HCT116 (cell line): ENCODE results near the gene AOPEP.

Source experiments
- CBX3 ChIP-seq: IDR thresholded peaks from 2 replicates; pipeline ENCODE4 v1.6.1; 2012; ENCODE audit warnings: low read depth
- CTCF ChIP-seq, 3 experiments: fragments of 200-600 bp in 1 of 3; sonication (generic) in 1 of 3; IDR thresholded peaks in 2 of 3; conservative IDR thresholded peaks in 1 of 3; 2 replicates each; pipeline ENCODE4 v1.5.1; 2012 to 2017; ENCODE audit warnings: low read depth in 2 of 3, low read length in 2 of 3, antibody characterized with exemption in 1 of 3, borderline replicate concordance in 1 of 3, control low read depth in 1 of 3, mild to moderate bottlenecking in 1 of 3, mixed read lengths in 1 of 3, mixed run types in 1 of 3, moderate library complexity in 1 of 3; ENCODE audit not compliant: insufficient read depth in 1 of 3
- EZH2 ChIP-seq: fragments of 200-600 bp; sonication (generic); IDR thresholded peaks from 2 replicates; pipeline ENCODE4 v1.6.1; 2017; ENCODE audit warnings: antibody characterized with exemption, mixed run types
- EZH2phosphoT487 ChIP-seq: fragments of 200-600 bp; IDR thresholded peaks from 2 replicates; pipeline ENCODE4 v1.6.1; 2018; ENCODE audit warnings: antibody characterized with exemption, borderline replicate concordance
- POLR2AphosphoS5 ChIP-seq: IDR thresholded peaks from 2 replicates; pipeline ENCODE4 v1.6.1; 2011; ENCODE audit warnings: mild to moderate bottlenecking, low read depth, low read length, moderate library complexity
- RAD21 ChIP-seq: IDR thresholded peaks from 2 replicates; pipeline ENCODE4 v1.6.1; 2012; ENCODE audit warnings: low read depth, mild to moderate bottlenecking
- REST ChIP-seq: IDR thresholded peaks from 2 replicates; pipeline ENCODE4 v1.6.1; 2012; ENCODE audit warnings: low read depth
- SIN3A ChIP-seq: IDR thresholded peaks from 2 replicates; pipeline ENCODE4 v1.6.1; 2012; ENCODE audit warnings: low read depth
- SP1 ChIP-seq: IDR thresholded peaks from 2 replicates; pipeline ENCODE4 v1.6.1; 2012; ENCODE audit warnings: low read depth
- SRF ChIP-seq: IDR thresholded peaks from 2 replicates; pipeline ENCODE4 v1.6.1; 2012; ENCODE audit warnings: low read depth
- YY1 ChIP-seq: IDR thresholded peaks from 2 replicates; pipeline ENCODE4 v1.6.1; 2011; ENCODE audit warnings: low read length, low read depth, moderate library complexity, mild to moderate bottlenecking; ENCODE audit not compliant: insufficient replicate concordance; ENCODE audit errors: extremely low read depth
- ZFX ChIP-seq: fragments of 450-650 bp; IDR thresholded peaks from 2 replicates; pipeline ENCODE4 v1.6.1; 2017
- ZNF274 ChIP-seq: fragments of 200-500 bp; sonication (Bioruptor generic); IDR thresholded peaks from 2 replicates; pipeline ENCODE4 v1.6.1; 2014; ENCODE audit warnings: mild to moderate bottlenecking, low read depth, low read length, inconsistent platforms

GRCh38 chr9:94993821-94994165 lies 267.3 kb downstream of the AOPEP start:
- no peak for TF ChIP-seq CBX3
- no peak for TF ChIP-seq YY1
- TF ChIP-seq REST = no peak
- no peak for TF ChIP-seq EZH2phosphoT487
- no peak for TF ChIP-seq EZH2
- no peak for TF ChIP-seq CTCF (IDR thresholded peaks at IDR 0.05 in 2 of 3, conservative IDR thresholded peaks at IDR 0.05 in 1 of 3; ENCODE audit: borderline replicate concordance in 1 of 3, insufficient read depth in 1 of 3, low read depth in 2 of 3, low read length in 2 of 3)
- no peak for TF ChIP-seq RAD21
- no peak for TF ChIP-seq SRF
- no peak for TF ChIP-seq POLR2AphosphoS5
- no peak for TF ChIP-seq SP1
- TF ChIP-seq ZFX = no peak
- no peak for TF ChIP-seq SIN3A
- TF ChIP-seq ZNF274 = no peak
